Activated naive CD8-positive, alpha-beta T cell treated with anti-CD3 and anti-CD28 coated beads for 36 hours (primary cell): Measurements from ENCODE around the gene TIMM10. TPM values are rescaled to one million over a fixed set of nuclear protein-coding genes. Genes with fewer than 3 reads are reported as not detected.

Experiments used
- DNase-seq: peaks from one replicate; pipeline ENCODE4 v3.0.0; 2021
- H3K27ac Mint-ChIP-seq: one replicate; pipeline ENCODE4 v1.8.0; 2022; ENCODE audit warnings: mild to moderate bottlenecking, moderate library complexity, mixed read lengths
- H3K27me3 Mint-ChIP-seq: one replicate; pipeline ENCODE4 v1.8.0; 2022; ENCODE audit warnings: mild to moderate bottlenecking, mixed read lengths
- H3K36me3 Mint-ChIP-seq: one replicate; pipeline ENCODE4 v1.8.0; 2021; ENCODE audit warnings: mild to moderate bottlenecking, mixed read lengths
- H3K4me1 Mint-ChIP-seq: one replicate; pipeline ENCODE4 v1.8.0; 2021; ENCODE audit warnings: mixed read lengths
- H3K4me3 Mint-ChIP-seq: one replicate; pipeline ENCODE4 v1.8.0; 2022; ENCODE audit warnings: mild to moderate bottlenecking, moderate library complexity, mixed read lengths
- H3K9me3 Mint-ChIP-seq: one replicate; pipeline ENCODE4 v1.8.0; 2022; ENCODE audit warnings: mixed read lengths
- total RNA-seq, 2 experiments: library from RNA; stranded (reverse); gene quantifications; one replicate each; pipeline ENCODE4 v1.2.3, GENCODE V29; 2021

The TIMM10 gene
- total RNA-seq, 2 experiments from 2014 or later, result 134 to 137 TPM

- H3K27ac Mint-ChIP-seq, result peak overlapping the region; percentile 78
- H3K4me3 Mint-ChIP-seq, result peak overlapping the region; percentile 100
- peaks cover 3% of the 10 kb centered on the region for H3K36me3 Mint-ChIP-seq
- H3K27me3 Mint-ChIP-seq, result no peaks in the 10 kb centered on the region
- no peaks in the 10 kb centered on the region for H3K9me3 Mint-ChIP-seq
- no peak for DNase-seq
- peaks cover 30% of the 10 kb centered on the region for H3K4me1 Mint-ChIP-seq
Measured at GRCh38 chr11:57516061-57516443, 14.5 kb downstream of the TIMM10 start.

GRCh38 chr11:57515332-57516060, 15.1 kb downstream of the TIMM10 start, which contains the start of gene SLC43A1:
TSS of gene SLC43A1 (minus strand) at chr11:57515702. CDS start at chr11:57514111, 1,591 bp downstream.
- Mint-ChIP-seq H3K27me3 (no peaks in the 10 kb centered on the region), H3K27ac (peak within 1 kb of the TSS; percentile 92), H3K4me3 (peak within 1 kb of the TSS; percentile 100), H3K4me1 (peaks cover 30% of the 10 kb centered on the region), H3K9me3 (no peaks in the 10 kb centered on the region), H3K36me3 (peaks cover 3% of the 10 kb centered on the region)
- DNase-seq, result peak; percentile 48

- peak; percentile 62 for DNase-seq
- peak overlapping the region; percentile 92 for H3K27ac Mint-ChIP-seq
- H3K4me1 Mint-ChIP-seq, result peaks cover 30% of the 10 kb centered on the region
- H3K36me3 Mint-ChIP-seq, result peaks cover 4% of the 10 kb centered on the region
- peak overlapping the region; percentile 100 for H3K4me3 Mint-ChIP-seq
- no peaks in the 10 kb centered on the region for H3K27me3 Mint-ChIP-seq
- no peaks in the 10 kb centered on the region for H3K9me3 Mint-ChIP-seq
Measured at GRCh38 chr11:57514538-57515331, 15.8 kb downstream of the TIMM10 start.

- no peaks in the 10 kb centered on the region for H3K9me3 Mint-ChIP-seq
- peaks cover 30% of the 10 kb centered on the region for H3K4me1 Mint-ChIP-seq
- DNase-seq, result peak; percentile 50
- peak overlapping the region; percentile 92 for H3K27ac Mint-ChIP-seq
- no peaks in the 10 kb centered on the region for H3K27me3 Mint-ChIP-seq
- H3K4me3 Mint-ChIP-seq, result peak overlapping the region; percentile 100
- peaks cover 9% of the 10 kb centered on the region for H3K36me3 Mint-ChIP-seq
Measured at GRCh38 chr11:57513911-57514537, 16.5 kb downstream of the TIMM10 start.

GRCh38 chr11:57513452-57513795, 17.1 kb downstream of the TIMM10 start:
- peak overlapping the region; percentile 100 for H3K4me3 Mint-ChIP-seq
- H3K9me3 Mint-ChIP-seq, result no peaks in the 10 kb centered on the region
- no peaks in the 10 kb centered on the region for H3K27me3 Mint-ChIP-seq
- peak overlapping the region; percentile 62 for H3K27ac Mint-ChIP-seq
- H3K4me1 Mint-ChIP-seq, result peaks cover 30% of the 10 kb centered on the region
- no peak for DNase-seq
- H3K36me3 Mint-ChIP-seq, result peaks cover 12% of the 10 kb centered on the region

GRCh38 chr11:57512646-57513451, 17.7 kb downstream of the TIMM10 start:
- Mint-ChIP-seq H3K4me3 (peak overlapping the region; percentile 100), H3K27ac (peak overlapping the region; percentile 77), H3K4me1 (peaks cover 30% of the 10 kb centered on the region), H3K36me3 (peaks cover 12% of the 10 kb centered on the region), H3K9me3 (no peaks in the 10 kb centered on the region), H3K27me3 (no peaks in the 10 kb centered on the region)
- no peak for DNase-seq

GRCh38 chr11:57511741-57512430, 18.7 kb downstream of the TIMM10 start:
- Mint-ChIP-seq H3K36me3 (peaks cover 12% of the 10 kb centered on the region), H3K4me1 (peaks cover 30% of the 10 kb centered on the region), H3K9me3 (no peaks in the 10 kb centered on the region), H3K4me3 (no peak overlapping the region), H3K27ac (peak overlapping the region; percentile 77), H3K27me3 (no peaks in the 10 kb centered on the region)
- no peak for DNase-seq

GRCh38 chr11:57508341-57509170, 22.0 kb downstream of the TIMM10 start:
- Mint-ChIP-seq H3K27me3 (no peaks in the 10 kb centered on the region), H3K4me3 (no peak overlapping the region), H3K4me1 (peaks cover 22% of the 10 kb centered on the region), H3K27ac (no peak overlapping the region), H3K9me3 (no peaks in the 10 kb centered on the region), H3K36me3 (peaks cover 15% of the 10 kb centered on the region)
- no peak for DNase-seq

GRCh38 chr11:57506522-57506921, 24.0 kb downstream of the TIMM10 start:
- DNase-seq, result no peak
- Mint-ChIP-seq H3K36me3 (peaks cover 14% of the 10 kb centered on the region), H3K9me3 (no peaks in the 10 kb centered on the region), H3K4me1 (peaks cover 1% of the 10 kb centered on the region), H3K4me3 (no peak overlapping the region), H3K27me3 (no peaks in the 10 kb centered on the region), H3K27ac (no peak overlapping the region)

GRCh38 chr11:57504511-57504910, 26.0 kb downstream of the TIMM10 start:
- Mint-ChIP-seq H3K27me3 (no peaks in the 10 kb centered on the region), H3K36me3 (peaks cover 20% of the 10 kb centered on the region), H3K9me3 (no peaks in the 10 kb centered on the region), H3K4me1 (peaks cover 3% of the 10 kb centered on the region), H3K27ac (no peak overlapping the region), H3K4me3 (no peak overlapping the region)
- DNase-seq, result no peak

- H3K4me1 Mint-ChIP-seq, result peaks cover 3% of the 10 kb centered on the region
- peaks cover 13% of the 10 kb centered on the region for H3K36me3 Mint-ChIP-seq
- DNase-seq, result no peak
- no peaks in the 10 kb centered on the region for H3K9me3 Mint-ChIP-seq
- no peak overlapping the region for H3K27ac Mint-ChIP-seq
- H3K27me3 Mint-ChIP-seq, result no peaks in the 10 kb centered on the region
- H3K4me3 Mint-ChIP-seq, result no peak overlapping the region
Measured at GRCh38 chr11:57502870-57503269, 27.7 kb downstream of the TIMM10 start.

- peaks cover 3% of the 10 kb centered on the region for H3K4me1 Mint-ChIP-seq
- DNase-seq, result no peak
- no peaks in the 10 kb centered on the region for H3K27me3 Mint-ChIP-seq
- H3K4me3 Mint-ChIP-seq, result no peak overlapping the region
- H3K36me3 Mint-ChIP-seq, result peaks cover 15% of the 10 kb centered on the region
- H3K9me3 Mint-ChIP-seq, result no peaks in the 10 kb centered on the region
- no peak overlapping the region for H3K27ac Mint-ChIP-seq
Measured at GRCh38 chr11:57502376-57502775, 28.2 kb downstream of the TIMM10 start.

GRCh38 chr11:57501953-57502352, 28.6 kb downstream of the TIMM10 start:
- no peak overlapping the region for H3K27ac Mint-ChIP-seq
- H3K9me3 Mint-ChIP-seq, result no peaks in the 10 kb centered on the region
- H3K4me3 Mint-ChIP-seq, result no peak overlapping the region
- DNase-seq, result no peak
- H3K36me3 Mint-ChIP-seq, result peaks cover 15% of the 10 kb centered on the region
- no peaks in the 10 kb centered on the region for H3K27me3 Mint-ChIP-seq
- H3K4me1 Mint-ChIP-seq, result peaks cover 3% of the 10 kb centered on the region
